LNCAP (cell line): ENCODE data around the gene FUT6.

ENCODE experiments used
- CTCF ChIP-seq: fragments of 450-650 bp; IDR thresholded peaks from 2 replicates; pipeline ENCODE4 v1.5.1; 2017; ENCODE audit warnings: mild to moderate bottlenecking

FUT6 gene

GRCh38 chr19:5863030-5863665, 23.6 kb upstream of the FUT6 start:
- TF ChIP-seq CTCF = no peak

- TF ChIP-seq CTCF = no peak
Measured at GRCh38 chr19:5857203-5858081, 17.9 kb upstream of the FUT6 start.

- TF ChIP-seq CTCF = no peak
Measured at GRCh38 chr19:5851302-5851701, 11.8 kb upstream of the FUT6 start, which contains the start of gene FUT3. FUT3 (minus strand) TSS chr19:5851449.

- no peak for TF ChIP-seq CTCF
Measured at GRCh38 chr19:5850743-5851293, 11.3 kb upstream of the FUT6 start.

- no peak for TF ChIP-seq CTCF
Measured at GRCh38 chr19:5850189-5850588, 10.7 kb upstream of the FUT6 start.

- TF ChIP-seq CTCF = no peak
Measured at GRCh38 chr19:5844456-5845433, 5.2 kb upstream of the FUT6 start.

GRCh38 chr19:5843295-5843927, 3.9 kb upstream of the FUT6 start:
- TF ChIP-seq CTCF = no peak
